ENCODE data around the gene EIF3B. TPM values are rescaled to one million over a fixed set of nuclear protein-coding genes. Genes with fewer than 3 reads are reported as not detected.
"Not testable (repeated sequence)": the region's sequence is repeated elsewhere in the genome, so short reads cannot be mapped to it uniquely, and the experiment has no call there.

The EIF3B gene
- total RNA-seq, 1 experiment from 2014 or later, result 205 TPM

GRCh38 chr7:2332606-2333231, 21.9 kb upstream of the EIF3B start:
- in situ Hi-C loops (cut with HindIII; ENCODE audit: low pct_unique_long_range_greater_than_20kb, low sequenced_read_pairs); DNase-seq (ENCODE audit: low read depth): not testable (repeated sequence)

- in situ Hi-C loops (cut with HindIII; ENCODE audit: low pct_unique_long_range_greater_than_20kb, low sequenced_read_pairs), result no loop called here
- no peak for DNase-seq (ENCODE audit: low read depth)
Observed at GRCh38 chr7:2336626-2337299, 17.9 kb upstream of the EIF3B start.

- in situ Hi-C loops (cut with HindIII; ENCODE audit: low pct_unique_long_range_greater_than_20kb, low sequenced_read_pairs), result not testable (repeated sequence)
Observed at GRCh38 chr7:2347351-2348063, 7.1 kb upstream of the EIF3B start.

GRCh38 chr7:2350055-2350454, 4.6 kb upstream of the EIF3B start:
- in situ Hi-C loops (cut with HindIII; ENCODE audit: low pct_unique_long_range_greater_than_20kb, low sequenced_read_pairs), result no loop called here
- no peak for DNase-seq (ENCODE audit: low read depth)

More at GRCh38 chr7:2347351-2348063, 7.1 kb upstream of the EIF3B start:
- DNase-seq (ENCODE audit: low read depth), result not testable (repeated sequence)

GRCh38 chr7:2350861-2351260, 3.8 kb upstream of the EIF3B start:
- DNase-seq (ENCODE audit: low read depth), result no peak
- in situ Hi-C loops (cut with HindIII; ENCODE audit: low pct_unique_long_range_greater_than_20kb, low sequenced_read_pairs), result no loop called here

GRCh38 chr7:2353113-2353935, 1.3 kb upstream of the EIF3B start:
- DNase-seq (ENCODE audit: low read depth), result no peak
- in situ Hi-C loops (cut with HindIII; ENCODE audit: low pct_unique_long_range_greater_than_20kb, low sequenced_read_pairs), result no loop called here

- in situ Hi-C loops (cut with HindIII; ENCODE audit: low pct_unique_long_range_greater_than_20kb, low sequenced_read_pairs), result no loop called here
- peak; percentile 92 for DNase-seq (ENCODE audit: low read depth)
Observed at GRCh38 chr7:2353936-2354185, 766 bp upstream of the EIF3B start.

GRCh38 chr7:2354939-2355704, 495 bp downstream of the EIF3B start:
- peak; percentile 14 for DNase-seq (ENCODE audit: low read depth)
- in situ Hi-C loops (cut with HindIII; ENCODE audit: low pct_unique_long_range_greater_than_20kb, low sequenced_read_pairs), result no loop called here

GRCh38 chr7:2355705-2356008, 1.0 kb downstream of the EIF3B start:
- no peak for DNase-seq (ENCODE audit: low read depth)
- in situ Hi-C loops (cut with HindIII; ENCODE audit: low pct_unique_long_range_greater_than_20kb, low sequenced_read_pairs), result no loop called here

GRCh38 chr7:2357165-2357564, 2.5 kb downstream of the EIF3B start:
- DNase-seq (ENCODE audit: low read depth), result no peak
- in situ Hi-C loops (cut with HindIII; ENCODE audit: low pct_unique_long_range_greater_than_20kb, low sequenced_read_pairs), result no loop called here

GRCh38 chr7:2357571-2357970, 2.9 kb downstream of the EIF3B start:
- DNase-seq (ENCODE audit: low read depth), result no peak
- in situ Hi-C loops (cut with HindIII; ENCODE audit: low pct_unique_long_range_greater_than_20kb, low sequenced_read_pairs), result no loop called here

- in situ Hi-C loops (cut with HindIII; ENCODE audit: low pct_unique_long_range_greater_than_20kb, low sequenced_read_pairs), result no loop called here
- no peak for DNase-seq (ENCODE audit: low read depth)
Observed at GRCh38 chr7:2358968-2359527, 4.4 kb downstream of the EIF3B start.

- in situ Hi-C loops (cut with HindIII; ENCODE audit: low pct_unique_long_range_greater_than_20kb, low sequenced_read_pairs), result no loop called here
- DNase-seq (ENCODE audit: low read depth), result no peak
Observed at GRCh38 chr7:2359610-2360009, 5.0 kb downstream of the EIF3B start.

GRCh38 chr7:2360796-2361195, 6.2 kb downstream of the EIF3B start:
- in situ Hi-C loops (cut with HindIII; ENCODE audit: low pct_unique_long_range_greater_than_20kb, low sequenced_read_pairs), result no loop called here
- no peak for DNase-seq (ENCODE audit: low read depth)

- in situ Hi-C loops (cut with HindIII; ENCODE audit: low pct_unique_long_range_greater_than_20kb, low sequenced_read_pairs), result no loop called here
Observed at GRCh38 chr7:2362385-2363088, 7.9 kb downstream of the EIF3B start.

GRCh38 chr7:2369139-2369538, 14.5 kb downstream of the EIF3B start:
- in situ Hi-C loops (cut with HindIII; ENCODE audit: low pct_unique_long_range_greater_than_20kb, low sequenced_read_pairs), result no loop called here
- no peak for DNase-seq (ENCODE audit: low read depth)

More at GRCh38 chr7:2362385-2363088, 7.9 kb downstream of the EIF3B start:
- DNase-seq (ENCODE audit: low read depth), result no peak

- in situ Hi-C loops (cut with HindIII; ENCODE audit: low pct_unique_long_range_greater_than_20kb, low sequenced_read_pairs), result no loop called here
- DNase-seq (ENCODE audit: low read depth), result no peak
Observed at GRCh38 chr7:2371329-2371728, 16.7 kb downstream of the EIF3B start.

GRCh38 chr7:2372724-2373123, 18.1 kb downstream of the EIF3B start:
- in situ Hi-C loops (cut with HindIII; ENCODE audit: low pct_unique_long_range_greater_than_20kb, low sequenced_read_pairs), result no loop called here
- DNase-seq (ENCODE audit: low read depth), result no peak

Measured in Caki2 (cell line).